IMR-90 (cell line): Measurements from ENCODE around the gene SVIP.

ENCODE experiments used
- BHLHE40 ChIP-seq: fragments of 150-350 bp; IDR thresholded peaks from 2 replicates; pipeline ENCODE4 v1.6.1; 2016; ENCODE audit warnings: mild to moderate bottlenecking, low read depth, low read length
- CEBPB ChIP-seq: IDR thresholded peaks from 2 replicates; pipeline ENCODE4 v1.6.1; 2012; ENCODE audit warnings: low read depth, low read length, improper control_type of control experiment
- CTCF ChIP-seq: conservative IDR thresholded peaks from 2 replicates; pipeline ENCODE4 v1.5.1; 2012; ENCODE audit warnings: mild to moderate bottlenecking, low read depth, low read length, improper control_type of control experiment
- MAZ ChIP-seq: IDR thresholded peaks from 2 replicates; pipeline ENCODE4 v1.6.1; 2012; ENCODE audit warnings: low read depth, mild to moderate bottlenecking, low read length, improper control_type of control experiment, moderate library complexity, borderline replicate concordance
- POLR2A ChIP-seq: IDR thresholded peaks from 2 replicates; pipeline ENCODE4 v1.6.1; 2012; ENCODE audit warnings: mild to moderate bottlenecking, low read depth, low read length
- USF2 ChIP-seq: fragments of 150-350 bp; IDR thresholded peaks from 2 replicates; pipeline ENCODE4 v1.6.1; 2017; ENCODE audit warnings: mild to moderate bottlenecking, antibody characterized with exemption, low read length, low read depth

GRCh38 chr11:22851477-22851876 lies 21.9 kb upstream of the SVIP start:
- TF ChIP-seq CTCF (no peak), BHLHE40 (no peak), POLR2A (no peak), USF2 (no peak), MAZ (no peak), CEBPB (no peak)
